ENCODE measurements around the gene LST1. TPM values are rescaled to one million over a fixed set of nuclear protein-coding genes. Genes with fewer than 3 reads are reported as not detected.
"Not testable (repeated sequence)": the region's sequence is repeated elsewhere in the genome, so short reads cannot be mapped to it uniquely, and the experiment has no call there.

Gene LST1
- total RNA-seq, 1 donor = 74.9 TPM

DNA sequence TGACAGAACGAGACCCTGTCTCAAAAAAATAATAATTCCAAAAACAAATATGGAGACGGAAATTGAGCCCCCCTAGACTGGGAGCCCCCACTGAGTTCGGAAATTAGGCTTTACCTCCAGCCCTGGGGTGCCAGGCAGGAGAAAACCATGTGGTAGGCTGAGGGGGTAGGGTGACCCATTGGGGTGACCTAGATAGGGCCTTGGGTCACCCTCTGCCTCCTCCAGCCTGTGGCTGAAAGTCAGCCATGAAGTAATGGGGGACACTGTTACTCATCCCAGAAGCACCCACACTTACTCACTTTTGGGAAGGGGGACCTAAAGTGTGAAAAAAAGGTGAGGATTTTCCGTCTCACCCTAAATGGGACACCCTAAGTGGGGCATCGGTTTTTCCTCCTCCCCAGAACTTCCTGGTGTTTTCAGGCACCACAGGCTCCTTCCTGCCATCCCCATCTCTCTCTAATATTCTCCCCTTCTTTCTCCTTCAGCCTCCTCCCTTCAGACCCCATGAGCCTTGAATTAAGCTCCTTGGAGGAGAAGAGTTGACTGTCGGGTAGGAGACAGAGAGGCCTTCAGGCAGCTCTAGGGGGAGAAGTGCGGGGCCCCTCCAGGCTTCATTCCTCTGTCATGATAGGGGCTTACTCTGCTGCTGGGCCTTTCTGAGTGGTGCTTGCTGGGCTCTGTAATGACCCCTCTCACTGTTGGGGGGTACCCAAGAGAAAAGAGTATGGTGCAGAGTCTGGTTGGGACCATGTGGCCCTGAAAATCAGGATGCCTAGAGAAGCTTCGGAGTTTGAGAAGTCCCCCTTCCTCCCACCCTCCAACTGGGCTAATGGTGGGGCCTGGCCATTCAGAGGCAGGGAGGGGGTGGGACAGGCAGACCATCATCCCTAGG, 6.3 kb upstream of the LST1 start:
- no peak for DNase-seq (ENCODE audit: low read depth in 2 of 3, low spot score in 2 of 3)

DNA sequence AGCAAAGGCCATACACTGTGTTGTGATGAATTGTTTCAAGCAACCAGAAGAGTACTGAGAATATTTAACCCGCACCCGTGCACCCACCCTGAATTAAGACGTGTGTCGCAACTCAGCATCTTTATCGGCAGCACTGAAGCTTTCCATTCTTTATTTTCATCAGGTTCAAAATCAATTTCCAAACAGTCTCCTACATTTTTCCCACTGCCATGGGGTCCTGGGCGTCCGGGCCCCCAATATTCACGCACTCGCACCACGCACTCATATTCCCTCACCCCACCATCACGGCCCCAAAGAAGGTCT, 5.7 kb upstream of the LST1 start:
- no peak for DNase-seq (ENCODE audit: low read depth in 2 of 3, low spot score in 2 of 3)

DNA sequence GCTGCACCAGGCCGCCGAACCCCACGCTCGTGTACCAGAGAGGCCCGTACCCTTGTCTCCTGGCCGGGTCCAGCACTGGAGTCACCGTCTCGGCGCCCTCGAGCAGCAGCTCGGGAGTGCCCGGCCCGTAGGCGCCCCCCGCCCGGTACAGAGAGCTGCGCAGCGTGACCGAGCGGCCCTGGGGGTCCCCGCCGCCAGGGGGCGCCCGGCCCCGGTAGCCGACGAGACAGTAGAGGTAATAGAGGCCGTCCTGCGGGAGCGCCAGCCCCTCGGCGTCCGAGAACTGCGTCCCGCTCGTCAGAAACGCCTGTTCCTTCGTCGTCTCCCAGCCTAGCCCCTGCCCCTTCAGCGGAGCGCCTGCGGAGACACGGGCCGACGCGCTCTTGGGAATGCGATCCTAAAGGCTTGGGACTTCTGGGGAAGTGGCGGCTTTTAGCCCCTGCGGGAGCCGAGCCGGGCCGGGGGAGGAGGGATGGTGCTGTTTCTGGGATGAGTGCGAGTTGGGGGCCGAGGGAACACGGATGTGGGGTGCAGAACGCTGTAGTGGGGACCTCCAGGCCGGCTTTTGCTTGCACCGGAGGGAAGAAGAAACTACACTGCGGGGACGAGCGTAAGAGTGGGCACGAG, 5.2 kb upstream of the LST1 start:
- peak; percentile 79 to 85 (median 81) for DNase-seq (ENCODE audit: low read depth in 2 of 3, low spot score in 2 of 3)

DNA sequence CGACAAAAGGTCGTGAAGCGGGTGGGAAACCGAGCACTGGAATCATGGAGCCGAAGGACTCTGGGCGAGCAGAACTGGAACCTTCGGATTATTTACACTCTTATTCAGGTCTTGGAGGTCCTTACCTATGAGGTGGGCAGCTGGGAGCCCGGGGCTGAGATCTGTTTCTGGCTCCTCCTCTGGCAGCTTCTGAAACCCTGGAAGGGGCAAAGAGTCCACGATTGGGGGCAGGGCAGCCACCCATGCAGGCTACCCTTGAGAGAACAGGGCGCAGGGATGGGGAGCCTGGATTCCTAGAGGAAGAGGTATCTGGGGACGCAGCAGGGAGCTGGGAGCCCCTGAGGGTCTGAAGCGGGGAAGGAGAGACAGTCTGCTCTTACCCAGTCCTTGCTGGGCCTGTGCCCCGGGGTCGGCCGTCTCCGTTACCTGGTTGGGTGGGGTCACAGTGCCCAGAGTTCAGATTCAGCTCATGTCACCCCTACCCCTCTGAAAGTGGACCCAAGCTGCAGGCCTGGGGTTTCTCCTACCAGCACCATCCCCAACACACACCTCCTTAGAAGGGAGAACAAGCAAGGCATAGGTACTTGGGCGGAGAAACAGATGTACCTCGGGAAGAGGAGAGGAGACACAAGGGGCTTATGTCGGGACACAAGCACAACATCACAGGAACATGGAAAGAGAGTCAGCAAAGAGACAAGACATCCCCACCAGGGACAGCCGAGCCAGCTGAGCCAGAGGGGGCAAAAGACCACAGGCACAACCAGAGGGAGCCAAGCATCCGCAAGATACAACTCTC, 4.4 kb upstream of the LST1 start:
- DNase-seq (ENCODE audit: low read depth in 2 of 3, low spot score in 2 of 3) = no peak

DNA sequence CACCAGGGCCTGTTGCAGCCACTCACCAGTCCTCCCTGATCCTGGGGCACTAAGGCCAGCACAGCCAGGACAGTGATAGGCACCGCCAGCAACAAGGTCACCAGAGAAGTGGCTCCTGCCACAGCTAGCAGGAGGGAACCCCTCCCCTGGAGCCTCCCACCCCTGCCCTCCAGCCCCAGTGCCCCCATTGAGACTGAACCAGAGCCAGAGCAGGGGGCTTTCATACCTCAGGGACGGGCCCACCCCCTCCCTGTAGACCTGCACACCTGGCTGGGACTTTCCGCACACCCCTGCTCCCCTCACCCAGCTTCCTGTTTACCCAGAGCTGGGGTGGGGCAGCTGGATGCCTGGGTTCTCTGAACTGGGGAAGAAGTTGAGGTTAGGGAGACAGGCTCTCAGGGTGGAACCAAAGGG, 3.8 kb upstream of the LST1 start, which contains the start of gene LTB:
Gene LTB (minus strand): TSS at position 195 of the 414 bp plus-strand sequence. CDS start 7 bp downstream, at position 188.
- DNase-seq (ENCODE audit: low read depth in 2 of 3, low spot score in 2 of 3) = no peak

DNA sequence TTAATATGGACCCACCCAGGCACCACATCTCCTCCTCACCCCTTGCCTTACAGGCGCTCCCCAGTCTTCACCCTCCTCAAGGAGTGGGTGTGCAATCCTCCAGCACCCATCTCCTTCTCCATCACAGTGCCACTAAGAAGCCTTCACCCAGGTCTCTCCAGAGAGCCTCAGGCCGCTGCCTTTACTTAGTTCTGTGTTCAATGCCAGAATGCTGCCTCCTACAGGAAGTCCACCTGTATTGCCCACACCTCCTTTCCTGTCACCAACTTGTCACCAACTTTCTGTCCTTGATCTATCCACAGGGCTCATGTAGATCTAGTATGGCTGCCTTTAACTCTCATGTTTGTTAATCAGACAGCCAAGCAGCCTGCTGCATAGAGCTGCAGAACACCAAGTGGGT, 586 bp upstream of the LST1 start:
- no peak for DNase-seq (ENCODE audit: low read depth in 2 of 3, low spot score in 2 of 3)

DNA sequence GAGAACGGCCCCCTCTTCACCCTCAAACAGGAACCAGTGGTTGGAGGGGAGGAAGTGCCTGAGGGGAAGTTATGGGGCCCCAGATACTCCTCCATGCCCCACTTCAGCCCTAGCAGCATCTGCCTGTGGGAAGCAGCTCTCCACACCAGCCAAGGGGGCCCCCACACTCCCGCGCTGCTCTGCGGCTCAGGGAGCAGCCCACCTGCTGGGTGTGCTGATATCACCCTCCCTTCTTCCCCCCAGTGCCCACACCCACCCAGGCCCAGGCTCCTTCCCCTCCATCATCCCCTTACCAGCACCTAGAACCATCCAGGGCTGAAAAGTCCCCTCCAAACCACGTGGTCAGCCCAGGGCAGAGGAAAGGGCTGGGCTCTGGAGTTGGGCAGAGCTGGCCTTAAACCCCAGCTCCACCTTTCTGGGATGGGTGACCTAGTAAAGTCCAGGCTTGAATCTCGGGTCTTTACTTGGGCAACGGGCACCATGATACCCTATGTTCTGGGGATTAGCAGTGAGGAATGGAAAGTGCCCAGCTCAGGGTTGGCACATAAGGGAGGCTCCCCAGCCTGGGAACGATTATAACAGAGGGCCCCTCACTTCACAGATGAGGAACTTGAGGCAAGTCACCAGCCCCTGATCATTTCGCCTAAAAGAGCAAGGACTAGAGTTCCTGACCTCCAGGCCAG, 663 bp downstream of the LST1 start:
- DNase-seq (ENCODE audit: low read depth in 2 of 3, low spot score in 2 of 3) = peak in 2 of 3 donors; percentile 92 to 97

DNA sequence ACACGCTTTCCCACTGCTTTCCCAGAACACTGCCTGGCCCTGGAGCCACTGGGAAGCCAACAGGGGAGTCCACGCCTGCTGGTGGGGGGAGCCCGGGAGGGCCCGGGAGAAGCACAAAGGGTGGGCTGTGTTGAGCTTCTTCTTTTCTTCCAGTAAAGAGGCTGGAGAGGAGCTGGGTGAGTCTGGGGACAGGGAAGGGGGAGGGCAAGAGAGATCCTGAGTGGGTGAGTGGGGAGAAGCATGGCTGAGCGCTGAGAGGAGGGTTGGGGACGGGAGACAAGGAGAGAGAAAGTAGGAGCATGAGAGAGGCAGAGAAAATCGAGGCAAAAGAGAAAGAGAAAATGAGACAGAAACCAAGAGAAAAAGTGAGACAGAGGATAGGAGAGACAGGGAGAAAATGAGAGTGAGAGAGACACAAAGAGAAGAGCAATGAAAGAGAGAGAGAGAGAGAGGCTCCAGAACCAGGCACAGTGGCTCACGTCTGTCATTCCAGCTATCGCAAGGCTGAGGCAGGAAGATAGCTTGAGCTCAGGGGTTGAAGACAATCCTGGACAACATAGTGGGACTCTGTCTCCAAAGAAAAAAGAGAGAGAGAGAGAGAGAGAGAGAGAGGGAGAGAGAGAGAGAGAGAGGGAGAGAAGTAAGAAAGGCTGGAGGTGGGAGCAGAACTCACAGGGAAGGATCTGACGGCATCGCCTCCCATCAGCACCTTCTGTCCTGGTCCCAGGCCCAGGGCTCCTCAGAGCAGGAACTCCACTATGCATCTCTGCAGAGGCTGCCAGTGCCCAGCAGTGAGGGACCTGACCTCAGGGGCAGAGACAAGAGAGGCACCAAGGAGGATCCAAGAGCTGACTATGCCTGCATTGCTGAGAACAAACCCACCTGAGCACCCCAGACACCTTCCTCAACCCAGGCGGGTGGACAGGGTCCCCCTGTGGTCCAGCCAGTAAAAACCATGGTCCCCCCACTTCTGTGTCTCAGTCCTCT, 2.0 kb downstream of the LST1 start:
- DNase-seq (ENCODE audit: low read depth in 2 of 3, low spot score in 2 of 3) = no peak

DNA sequence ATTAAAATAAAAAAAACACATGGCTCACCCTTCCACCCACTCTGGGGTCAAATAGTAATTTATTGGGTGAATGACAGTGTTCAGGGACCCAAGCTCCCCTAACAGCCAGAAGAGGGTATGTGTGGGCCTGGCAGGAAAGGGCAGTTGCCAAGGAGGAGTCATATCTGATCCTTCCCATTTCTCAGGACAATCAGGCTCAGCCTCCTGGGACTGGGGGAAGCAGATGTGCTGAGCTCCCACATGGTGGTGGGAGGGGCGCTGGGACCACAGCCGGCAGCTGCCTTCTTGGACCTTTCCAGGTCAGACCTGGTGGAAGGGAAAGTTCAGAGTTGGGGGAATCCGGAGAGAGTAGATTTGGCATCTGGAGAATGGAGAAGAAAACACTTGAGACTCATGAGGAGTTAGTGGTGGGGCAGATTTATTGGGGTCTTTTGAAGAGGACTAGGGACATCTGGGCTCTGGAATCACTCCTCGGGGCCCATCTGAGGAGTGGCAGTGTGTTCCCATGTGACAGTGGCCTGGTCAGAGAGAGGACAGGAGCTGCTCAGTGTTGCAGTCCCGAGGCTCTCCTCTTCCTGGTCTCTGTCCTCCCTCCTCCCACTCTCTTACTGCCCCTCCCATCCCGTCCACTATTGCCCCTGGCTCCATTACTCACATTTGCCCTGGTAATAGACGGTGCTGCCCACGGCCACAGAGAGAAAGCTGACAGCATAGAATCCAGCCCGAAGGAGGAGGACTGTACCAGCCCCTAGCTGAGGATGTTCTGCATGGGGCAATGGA, 3.0 kb downstream of the LST1 start:
- DNase-seq (ENCODE audit: low read depth in 2 of 3, low spot score in 2 of 3) = no peak

DNA sequence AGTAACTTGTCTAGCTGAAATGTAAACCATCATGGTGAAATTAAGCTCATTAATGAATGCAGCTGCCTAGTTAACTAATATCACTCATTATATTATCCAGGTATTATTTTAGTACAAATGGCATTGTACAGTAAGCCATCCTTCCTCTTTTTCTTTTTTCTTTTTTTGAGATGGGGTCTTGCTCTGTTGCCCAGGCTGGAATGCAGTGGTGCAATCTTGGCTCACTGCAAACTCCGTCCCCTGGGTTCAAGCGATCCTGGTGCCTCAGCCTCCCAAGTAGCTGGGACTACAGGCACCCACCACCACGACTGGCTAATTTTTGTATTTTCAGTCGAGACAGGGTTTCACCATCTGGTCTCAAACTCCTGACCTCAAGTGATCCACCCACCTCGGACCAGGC, 4.6 kb downstream of the LST1 start:
- not testable (repeated sequence) for DNase-seq (ENCODE audit: low read depth in 2 of 3, low spot score in 2 of 3)

DNA sequence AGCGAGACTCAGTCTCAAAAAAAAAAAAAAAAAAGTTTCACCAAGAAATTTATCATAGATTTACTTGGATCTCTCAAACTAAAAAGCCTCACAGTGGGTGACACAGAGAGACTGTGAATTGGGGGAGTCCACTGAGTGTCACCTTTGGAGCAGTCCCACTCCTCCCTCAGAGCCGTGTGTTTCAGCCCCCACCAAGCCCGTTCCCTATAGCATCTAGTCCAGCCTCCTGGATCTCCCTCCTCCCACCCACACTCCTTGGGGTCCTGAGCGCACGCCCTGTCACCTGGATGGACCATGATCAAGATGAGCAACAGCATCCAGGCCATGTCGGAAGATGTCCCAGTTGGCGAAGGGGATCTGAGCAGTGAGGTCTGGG, 6.3 kb downstream of the LST1 start:
- DNase-seq (ENCODE audit: low read depth in 2 of 3, low spot score in 2 of 3) = no peak

DNA sequence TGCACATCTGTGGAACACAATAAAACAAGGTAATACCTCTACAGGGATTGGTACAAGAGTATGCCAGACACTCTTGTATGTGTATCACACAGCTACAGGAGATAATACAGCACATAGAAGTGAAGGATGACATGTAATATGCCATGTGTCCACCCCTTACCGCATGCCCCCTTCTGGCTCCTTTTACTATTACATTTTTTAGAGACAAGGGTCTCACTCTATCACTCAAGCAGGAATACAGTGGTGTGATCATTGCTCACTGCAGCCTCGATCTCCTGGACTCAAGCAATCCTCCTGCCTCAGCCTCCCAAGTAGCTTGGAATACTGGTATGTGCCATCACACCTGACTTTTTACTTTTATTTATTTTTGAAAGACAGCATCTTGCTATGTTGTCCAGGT, 10.9 kb downstream of the LST1 start:
- peak in 2 of 3 donors; percentile 64 to 81 for DNase-seq (ENCODE audit: low read depth in 2 of 3, low spot score in 2 of 3)

DNA sequence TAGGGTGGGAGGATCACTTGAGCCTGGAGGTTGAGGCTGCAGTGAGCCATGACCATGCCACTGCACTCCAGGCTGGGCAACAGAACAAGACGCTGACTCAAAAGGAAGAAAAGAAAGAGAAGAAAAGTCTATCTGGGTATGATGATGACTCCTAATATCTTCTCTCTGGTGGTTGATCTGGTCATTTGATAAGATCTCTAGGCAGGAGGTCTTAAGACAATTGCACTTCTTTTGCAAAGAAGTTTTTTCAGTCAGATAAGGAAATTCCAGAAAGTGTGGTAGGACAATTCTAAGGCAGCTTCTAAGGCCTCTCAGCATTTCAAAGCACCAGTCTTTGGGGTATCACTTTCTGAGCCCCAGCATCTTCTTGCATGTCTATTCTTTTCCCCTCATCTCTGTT, 21.2 kb downstream of the LST1 start:
- no peak for DNase-seq (ENCODE audit: low read depth in 2 of 3, low spot score in 2 of 3)

DNA sequence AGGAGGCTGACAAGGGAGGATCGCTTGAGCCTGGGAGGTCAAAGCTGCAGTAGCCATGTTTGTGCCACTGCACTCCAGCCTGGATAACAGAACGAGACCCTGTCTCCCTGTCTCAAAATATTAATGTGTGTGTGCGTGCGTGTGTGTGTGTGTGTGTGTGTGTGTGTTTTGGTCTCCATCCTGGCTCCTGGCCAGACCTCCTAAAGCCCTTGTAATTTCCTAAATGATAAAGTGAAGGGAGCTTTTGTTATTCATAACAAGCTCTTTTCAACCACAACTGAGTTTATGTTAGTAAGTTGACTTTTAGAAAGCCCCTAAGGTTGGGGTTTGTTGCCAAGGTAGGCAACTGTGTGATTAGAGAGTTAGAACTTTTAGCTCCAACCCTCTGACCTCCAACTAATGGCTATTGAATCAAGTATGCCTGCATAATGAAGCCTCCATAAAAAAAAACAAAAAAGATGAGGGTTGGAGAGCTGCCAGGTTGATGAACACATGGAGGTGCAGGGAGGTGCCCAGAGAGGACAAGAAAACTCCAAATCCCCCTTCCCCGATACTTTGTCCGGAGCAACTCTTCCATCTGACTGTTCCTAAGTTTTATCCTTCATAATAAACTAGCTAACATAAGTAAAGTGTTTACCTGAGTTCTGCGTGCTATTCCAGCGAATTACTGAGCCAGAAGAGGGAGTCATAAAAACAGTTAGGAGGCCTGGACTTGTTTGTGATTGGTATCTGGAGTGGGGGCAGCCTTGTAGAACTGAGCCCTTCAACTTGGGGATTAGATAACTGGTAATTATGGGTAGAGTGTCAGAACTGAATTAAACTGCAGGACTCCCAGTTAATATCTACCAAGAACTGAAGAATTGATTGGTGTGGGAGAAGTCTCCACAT, 23.7 kb downstream of the LST1 start:
- peak in 1 of 3 donors; percentile 66 for DNase-seq (ENCODE audit: low read depth in 2 of 3, low spot score in 2 of 3)

DNA sequence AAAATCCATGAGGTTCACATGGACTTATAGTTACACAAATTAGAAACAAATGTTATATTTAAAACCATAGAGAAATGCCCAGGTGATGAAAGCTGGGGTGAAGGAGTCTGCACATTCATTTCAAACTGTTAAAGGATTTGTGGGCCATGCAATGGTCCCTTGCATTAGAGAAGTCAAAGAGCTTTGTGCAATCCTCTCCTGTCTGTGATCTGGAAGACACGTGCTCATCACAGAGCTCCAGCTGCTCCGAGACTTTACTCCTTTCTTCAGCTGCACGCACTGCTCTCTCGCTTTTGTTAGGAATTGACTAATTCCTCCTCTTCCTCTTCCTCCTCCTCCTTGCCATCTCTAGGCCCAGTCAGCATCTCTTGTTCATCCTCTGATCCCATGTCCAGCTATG, 24.9 kb downstream of the LST1 start:
- no peak for DNase-seq (ENCODE audit: low read depth in 2 of 3, low spot score in 2 of 3)

DNA sequence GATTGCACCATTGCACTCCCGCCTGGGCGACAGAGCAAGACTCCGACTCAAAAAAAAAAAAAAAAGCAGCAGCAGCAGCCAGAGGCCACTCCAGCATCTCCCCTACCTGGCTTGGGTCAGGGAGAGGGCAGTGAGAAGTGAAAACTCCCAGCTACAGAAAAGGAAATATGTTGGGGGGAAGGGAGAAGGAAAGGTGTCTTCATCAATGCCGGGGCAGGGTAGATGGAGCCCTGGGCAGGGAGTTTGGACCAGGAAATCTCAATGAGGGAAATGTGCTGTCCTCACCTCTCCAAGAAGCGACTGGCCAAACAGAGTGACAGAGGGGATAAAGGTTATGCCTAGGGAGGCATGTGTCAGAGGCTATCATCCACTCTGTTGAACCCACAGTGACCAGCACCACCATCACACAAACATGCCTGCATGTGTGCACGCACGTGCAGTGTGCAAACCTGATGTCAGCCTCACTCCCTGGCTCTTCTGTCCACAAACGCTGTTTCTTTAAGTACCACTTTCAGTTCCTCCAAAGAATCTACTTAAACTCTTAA, 28.1 kb downstream of the LST1 start:
- no peak for DNase-seq (ENCODE audit: low read depth in 2 of 3, low spot score in 2 of 3)

DNA sequence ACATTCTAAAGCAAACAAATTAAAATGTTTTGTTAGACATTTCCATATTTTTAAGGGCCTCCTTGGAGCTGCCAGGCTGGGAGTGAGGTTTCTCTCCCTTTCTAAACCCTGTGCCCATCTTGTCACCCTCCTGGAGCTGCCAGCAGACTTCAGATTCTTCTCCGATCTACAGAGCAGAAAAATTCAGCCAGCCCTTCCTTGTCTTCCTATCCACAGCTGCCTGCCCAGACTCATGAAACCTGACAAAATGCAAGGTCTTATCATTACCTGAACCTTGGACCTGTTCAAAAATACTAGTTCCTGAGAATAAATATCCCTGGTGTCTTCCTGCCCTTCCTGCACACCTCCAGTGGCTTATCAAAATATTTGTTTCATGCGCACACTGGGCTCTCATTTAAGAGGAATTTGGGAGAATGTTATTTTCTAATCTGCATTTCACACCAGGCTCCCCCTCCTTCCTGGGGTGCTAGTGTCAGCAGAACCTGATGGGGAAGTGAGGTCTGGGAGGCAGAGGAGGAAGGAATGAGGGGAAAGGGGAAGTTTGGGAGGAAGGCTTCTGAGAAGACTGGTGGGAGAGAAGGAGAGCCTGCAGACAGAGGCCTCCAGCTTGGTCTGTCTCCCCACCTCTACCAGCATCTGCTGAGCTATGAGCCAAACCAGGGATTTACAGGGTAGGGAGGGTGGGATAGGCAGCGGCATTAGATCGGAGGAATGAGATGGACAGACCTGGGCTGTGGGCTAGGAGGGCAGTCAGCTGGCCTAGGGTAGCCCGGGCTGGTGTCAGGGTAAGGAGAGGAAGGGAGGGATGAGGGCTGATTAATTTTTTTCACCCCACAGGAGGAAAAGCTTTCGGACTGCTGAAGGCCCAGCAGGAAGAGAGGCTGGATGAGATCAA, 28.9 kb downstream of the LST1 start, which contains the start of gene AIF1:
Gene AIF1 (plus strand): TSS at position 551 of the 895 bp plus-strand sequence. CDS start 96 bp downstream, at position 647.
- peak in 1 of 3 donors; percentile 44 for DNase-seq (ENCODE audit: low read depth in 2 of 3, low spot score in 2 of 3)

Measured in hematopoietic multipotent progenitor cell (in vitro differentiated cells).